Right kidney (tissue), 1 donor: ENCODE results near the gene RAB29.
"Not testable (repeated sequence)": the region's sequence is repeated elsewhere in the genome, so short reads cannot be mapped to it uniquely, and the experiment has no call there.

ENCODE experiments used
- DNase-seq: peaks from one replicate; pipeline ENCODE4 v3.0.0-alpha.2; 2016

RAB29 gene

DNA sequence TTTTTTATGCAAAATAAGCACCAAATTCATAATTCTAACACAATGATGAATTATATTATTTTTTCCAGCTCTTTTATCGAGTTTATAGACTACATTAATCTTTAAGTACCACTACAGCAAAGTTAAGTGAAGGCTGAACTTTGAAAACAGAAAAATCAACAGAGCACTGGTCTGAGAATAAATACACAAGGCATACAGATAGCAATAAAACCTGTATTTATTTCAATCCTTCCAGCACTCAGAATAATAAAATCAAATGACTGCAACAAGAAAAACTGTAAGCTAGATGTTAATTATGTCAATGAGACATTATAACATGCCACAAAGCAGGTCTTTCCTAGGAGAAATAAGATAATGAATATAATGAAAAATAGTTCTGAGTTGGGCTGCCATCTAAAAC, 49.8 kb downstream of the RAB29 start:
- DNase-seq: no peak

DNA sequence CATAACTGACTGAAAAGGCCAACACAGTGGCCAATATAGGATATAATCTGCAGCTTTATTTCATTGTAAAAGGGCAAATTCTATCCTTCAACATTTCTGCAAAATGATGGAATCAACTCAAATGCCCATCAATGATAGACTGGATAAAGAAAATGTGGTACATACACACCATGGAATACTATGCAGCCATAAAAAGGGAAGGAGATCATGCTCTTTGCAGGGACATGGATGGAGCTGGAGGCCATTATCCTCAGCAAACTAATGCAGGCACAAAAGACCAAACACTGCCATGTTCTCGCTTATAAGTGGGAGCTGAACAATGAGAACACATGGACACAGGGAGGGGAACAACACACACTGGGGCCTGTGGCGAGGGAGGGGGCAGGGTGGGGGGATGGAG, 54.5 kb downstream of the RAB29 start:
- not testable (repeated sequence) for DNase-seq

DNA sequence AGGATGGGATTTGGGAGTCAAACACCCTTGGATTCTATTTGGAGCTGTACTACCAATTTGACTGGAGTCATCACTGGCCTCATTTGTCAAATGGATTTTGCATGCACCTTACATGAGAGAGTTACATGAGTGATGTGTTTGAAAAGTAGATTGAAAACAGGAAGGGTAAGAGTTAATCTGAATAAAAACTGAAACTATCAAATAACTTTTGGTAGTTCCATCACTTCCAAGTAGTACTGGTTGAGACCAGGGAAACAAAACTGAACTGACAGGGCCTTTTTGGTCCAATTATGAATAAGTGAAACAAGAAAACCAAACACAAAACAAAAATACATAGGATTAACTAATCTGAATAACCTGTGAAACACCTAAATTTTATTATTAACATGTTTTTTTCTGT, 55.5 kb downstream of the RAB29 start:
- DNase-seq: no peak

DNA sequence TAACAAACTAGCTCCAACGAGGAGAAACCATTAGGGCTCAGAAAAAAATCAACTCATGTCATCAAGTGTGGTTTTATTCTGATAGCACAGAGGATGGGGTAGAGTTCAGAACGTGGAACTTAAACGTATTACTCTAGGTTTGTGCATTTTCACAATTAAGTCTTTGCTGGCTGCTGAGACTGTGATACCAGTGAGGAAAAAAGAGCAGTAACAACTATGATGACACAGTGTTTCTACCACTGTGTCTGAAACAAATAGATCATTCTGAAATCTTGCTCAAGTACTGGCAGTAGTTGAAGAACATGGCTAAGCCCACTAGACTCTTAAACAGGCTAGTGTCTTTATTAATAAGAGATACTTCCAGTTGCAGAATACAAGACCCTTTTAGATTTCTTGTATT, 56.3 kb downstream of the RAB29 start:
- DNase-seq: no peak
